GM18873 (cell line): ENCODE results near the gene RNF25.
A peak's percentile ranks its signal among the peaks of the same experiment; 100 is the strongest.
"Not testable (repeated sequence)": the region's sequence is repeated elsewhere in the genome, so short reads cannot be mapped to it uniquely, and the experiment has no call there.

ENCODE experiments used
- ATAC-seq: cut with Tn5 transposase; IDR thresholded peaks from one replicate; pipeline ENCODE4 v1.9.1; 2021; ENCODE audit warnings: mild to moderate bottlenecking, moderate library complexity, moderate number of reproducible peaks; ENCODE audit not compliant: unreplicated experiment, low FRiP score

RNF25 gene

GRCh38 chr2:218687400-218688060 lies 15.7 kb upstream of the RNF25 start:
- not testable (repeated sequence) for ATAC-seq

- no peak for ATAC-seq
Observed at GRCh38 chr2:218680061-218680460, 8.3 kb upstream of the RNF25 start.

- ATAC-seq: no peak
Observed at GRCh38 chr2:218679119-218679518, 7.3 kb upstream of the RNF25 start.

- peak; percentile 6 for ATAC-seq
Observed at GRCh38 chr2:218671097-218671653, 627 bp downstream of the RNF25 start.

- no peak for ATAC-seq
Observed at GRCh38 chr2:218664653-218665052, 7.1 kb downstream of the RNF25 start.

- ATAC-seq: no peak
Observed at GRCh38 chr2:218663901-218664300, 7.9 kb downstream of the RNF25 start.

- ATAC-seq: no peak
Observed at GRCh38 chr2:218662827-218663226, 9.0 kb downstream of the RNF25 start.

- ATAC-seq: no peak
Observed at GRCh38 chr2:218662377-218662776, 9.4 kb downstream of the RNF25 start.

- no peak for ATAC-seq
Observed at GRCh38 chr2:218659988-218660358, 11.8 kb downstream of the RNF25 start.

- ATAC-seq: peak; percentile 68
Observed at GRCh38 chr2:218659258-218659987, 12.4 kb downstream of the RNF25 start, which contains the start of the genes BCS1L and ZNF142. TSS of gene BCS1L (plus strand) at chr2:218659683. CDS start at chr2:218660988, 1,305 bp downstream. TSS of gene ZNF142 (minus strand) at chr2:218659623. CDS start at chr2:218656429, 3,194 bp downstream.

GRCh38 chr2:218658671-218659257 lies 13.0 kb downstream of the RNF25 start:
- ATAC-seq: peak; percentile 44

- no peak for ATAC-seq
Observed at GRCh38 chr2:218655751-218656150, 16.1 kb downstream of the RNF25 start.

- ATAC-seq: no peak
Observed at GRCh38 chr2:218648787-218649100, 23.1 kb downstream of the RNF25 start.

- ATAC-seq: no peak
Observed at GRCh38 chr2:218648088-218648786, 23.6 kb downstream of the RNF25 start.

GRCh38 chr2:218645126-218645525 lies 26.7 kb downstream of the RNF25 start:
- ATAC-seq: peak; percentile 52

GRCh38 chr2:218644721-218645120 lies 27.1 kb downstream of the RNF25 start:
- peak; percentile 7 for ATAC-seq

- no peak for ATAC-seq
Observed at GRCh38 chr2:218643751-218644310, 28.0 kb downstream of the RNF25 start.

GRCh38 chr2:218642786-218643185 lies 29.0 kb downstream of the RNF25 start:
- no peak for ATAC-seq

GRCh38 chr2:218642121-218642656 lies 29.6 kb downstream of the RNF25 start:
- ATAC-seq: no peak

GRCh38 chr2:218638372-218638771 lies 33.4 kb downstream of the RNF25 start:
- ATAC-seq: no peak
